Lower leg skin (tissue), 3 donors: ENCODE results near the gene RARB.

Experiments used
- POLR2A ChIP-seq, 2 donors: fragments of 450-650 bp; IDR thresholded peaks; one replicate each; pipeline ENCODE4 v1.6.1; 2016 to 2017; ENCODE audit warnings: antibody characterized with exemption in 2 of 2, mild to moderate bottlenecking in 1 of 2, moderate library complexity in 1 of 2
- TF ChIP-seq, protein P1 (sequence below), 3 donors: fragments of 450-650 bp; IDR thresholded peaks; one replicate each; pipeline ENCODE4 v1.5.1; 2016; ENCODE audit warnings: antibody characterized with exemption in 3 of 3, mild to moderate bottlenecking in 3 of 3, moderate library complexity in 2 of 3

DNA sequence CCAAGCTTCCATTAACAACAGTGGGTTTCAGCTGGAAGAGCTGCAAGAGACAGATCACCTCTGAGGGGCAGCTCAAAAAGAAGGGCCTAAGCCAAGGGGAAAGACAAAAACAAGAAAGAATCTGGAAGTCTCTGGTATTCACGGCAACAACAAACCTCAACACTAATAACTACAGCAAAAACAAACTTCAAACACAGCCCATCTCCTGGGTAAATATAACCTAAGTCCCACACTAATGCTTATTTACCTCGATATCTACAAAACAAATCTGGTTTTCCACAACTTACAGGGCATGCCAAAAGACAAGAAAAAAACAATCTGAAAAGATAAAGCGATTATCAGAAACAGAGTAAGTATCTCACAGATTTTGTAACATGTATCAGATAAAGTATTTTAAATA lies 207.0 kb downstream of the RARB start:
- no peak for TF ChIP-seq POLR2A (IDR thresholded peaks at IDR 0.05)
- TF ChIP-seq, protein P1, sequence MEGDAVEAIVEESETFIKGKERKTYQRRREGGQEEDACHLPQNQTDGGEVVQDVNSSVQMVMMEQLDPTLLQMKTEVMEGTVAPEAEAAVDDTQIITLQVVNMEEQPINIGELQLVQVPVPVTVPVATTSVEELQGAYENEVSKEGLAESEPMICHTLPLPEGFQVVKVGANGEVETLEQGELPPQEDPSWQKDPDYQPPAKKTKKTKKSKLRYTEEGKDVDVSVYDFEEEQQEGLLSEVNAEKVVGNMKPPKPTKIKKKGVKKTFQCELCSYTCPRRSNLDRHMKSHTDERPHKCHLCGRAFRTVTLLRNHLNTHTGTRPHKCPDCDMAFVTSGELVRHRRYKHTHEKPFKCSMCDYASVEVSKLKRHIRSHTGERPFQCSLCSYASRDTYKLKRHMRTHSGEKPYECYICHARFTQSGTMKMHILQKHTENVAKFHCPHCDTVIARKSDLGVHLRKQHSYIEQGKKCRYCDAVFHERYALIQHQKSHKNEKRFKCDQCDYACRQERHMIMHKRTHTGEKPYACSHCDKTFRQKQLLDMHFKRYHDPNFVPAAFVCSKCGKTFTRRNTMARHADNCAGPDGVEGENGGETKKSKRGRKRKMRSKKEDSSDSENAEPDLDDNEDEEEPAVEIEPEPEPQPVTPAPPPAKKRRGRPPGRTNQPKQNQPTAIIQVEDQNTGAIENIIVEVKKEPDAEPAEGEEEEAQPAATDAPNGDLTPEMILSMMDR (IDR thresholded peaks at IDR 0.05), result no peak
